GM12878 (cell line): Measurements from ENCODE around the gene DAGLA. TPM values are rescaled to one million over a fixed set of nuclear protein-coding genes. Genes with fewer than 3 reads are reported as not detected.

ENCODE experiments used
- KLF5 ChIP-seq: fragments of 450-650 bp; IDR thresholded peaks from 2 replicates; pipeline ENCODE4 v1.6.1; 2014; ENCODE audit warnings: mild to moderate bottlenecking; ENCODE audit not compliant: partially characterized antibody
- RB1 ChIP-seq: fragments of 450-650 bp; formaldehyde crosslinking; IDR thresholded peaks from 2 replicates; pipeline ENCODE4 v1.6.1; 2017; ENCODE audit warnings: mild to moderate bottlenecking, borderline replicate concordance
- STAT3 ChIP-seq: IDR thresholded peaks from 2 replicates; pipeline ENCODE4 v1.6.1; 2011; ENCODE audit warnings: low read depth, low read length, improper control_type of control experiment
- ZNF274 ChIP-seq: IDR thresholded peaks from one replicate; pipeline ENCODE4 v1.8.0; 2011; ENCODE audit not compliant: insufficient read length, insufficient read depth
- polyA plus RNA-seq, 11 experiments: library from polyadenylated mRNA; depleted of rRNA in 4 of 11; unstranded in 6 of 11; stranded (reverse) in 5 of 11; fragments of >200 nt; fragmentation: Nextera tagmentation in 4 of 11; fragmentation: Illumina TruSeq in 1 of 11; extraction: Ambion mirVana in 4 of 11; extraction: Trizol in 1 of 11; gene quantifications; 1 replicate in 1 of 11; 2 replicates in 10 of 11; pipeline versions ENCODE4 v1.2.1 to v1.2.3, GENCODE V29; 2011 to 2016; ENCODE audit warnings: inconsistent platforms in 2 of 11, missing spikeins in 2 of 11, low read depth in 1 of 11
- total RNA-seq, 4 experiments: library from RNA; depleted of rRNA in 3 of 4; stranded (reverse); fragments of >200 nt in 3 of 4; fragmentation: Illumina TruSeq in 1 of 4; extraction: Trizol in 1 of 4; gene quantifications; 2 replicates each; pipeline versions ENCODE4 v1.2.1 to v1.2.3, GENCODE V29; 2013 to 2021
- TF ChIP-seq, protein P1 (sequence below), 3 experiments: IDR thresholded peaks in 2 of 3; conservative IDR thresholded peaks in 1 of 3; 2 replicates each; pipeline ENCODE4 v1.5.1; 2011; ENCODE audit warnings: low read depth in 3 of 3, low read length in 3 of 3, mild to moderate bottlenecking in 3 of 3, control low read depth in 2 of 3, moderate library complexity in 2 of 3, inconsistent platforms in 1 of 3, mixed read lengths in 1 of 3; ENCODE audit not compliant: control insufficient read depth in 2 of 3, insufficient read depth in 1 of 3; ENCODE audit errors: extremely low read depth in 1 of 3
- TF ChIP-seq, protein P2 (sequence below): IDR thresholded peaks from 2 replicates; pipeline ENCODE4 v1.6.1; 2012; ENCODE audit warnings: mild to moderate bottlenecking, low read depth, low read length
- TF ChIP-seq, protein P3 (sequence below): fragments of 150-350 bp; IDR thresholded peaks from 2 replicates; pipeline ENCODE4 v1.6.1; 2016; ENCODE audit warnings: low read depth, low read length

Gene DAGLA
- total and polyA plus RNA-seq, 10 of the 15 experiments (the other 5 are each of a cell fraction or from before 2014, with no cell fraction given), result 0.05 TPM; not detected in 9

- TF ChIP-seq, protein P1, sequence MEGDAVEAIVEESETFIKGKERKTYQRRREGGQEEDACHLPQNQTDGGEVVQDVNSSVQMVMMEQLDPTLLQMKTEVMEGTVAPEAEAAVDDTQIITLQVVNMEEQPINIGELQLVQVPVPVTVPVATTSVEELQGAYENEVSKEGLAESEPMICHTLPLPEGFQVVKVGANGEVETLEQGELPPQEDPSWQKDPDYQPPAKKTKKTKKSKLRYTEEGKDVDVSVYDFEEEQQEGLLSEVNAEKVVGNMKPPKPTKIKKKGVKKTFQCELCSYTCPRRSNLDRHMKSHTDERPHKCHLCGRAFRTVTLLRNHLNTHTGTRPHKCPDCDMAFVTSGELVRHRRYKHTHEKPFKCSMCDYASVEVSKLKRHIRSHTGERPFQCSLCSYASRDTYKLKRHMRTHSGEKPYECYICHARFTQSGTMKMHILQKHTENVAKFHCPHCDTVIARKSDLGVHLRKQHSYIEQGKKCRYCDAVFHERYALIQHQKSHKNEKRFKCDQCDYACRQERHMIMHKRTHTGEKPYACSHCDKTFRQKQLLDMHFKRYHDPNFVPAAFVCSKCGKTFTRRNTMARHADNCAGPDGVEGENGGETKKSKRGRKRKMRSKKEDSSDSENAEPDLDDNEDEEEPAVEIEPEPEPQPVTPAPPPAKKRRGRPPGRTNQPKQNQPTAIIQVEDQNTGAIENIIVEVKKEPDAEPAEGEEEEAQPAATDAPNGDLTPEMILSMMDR (IDR thresholded peaks at IDR 0.05 in 2 of 3, conservative IDR thresholded peaks at IDR 0.05 in 1 of 3; ENCODE audit: control insufficient read depth in 2 of 3, extremely low read depth in 1 of 3, insufficient read depth in 1 of 3, low read depth in 3 of 3, low read length in 3 of 3), result no peak
- no peak for TF ChIP-seq STAT3
- TF ChIP-seq, protein P2, sequence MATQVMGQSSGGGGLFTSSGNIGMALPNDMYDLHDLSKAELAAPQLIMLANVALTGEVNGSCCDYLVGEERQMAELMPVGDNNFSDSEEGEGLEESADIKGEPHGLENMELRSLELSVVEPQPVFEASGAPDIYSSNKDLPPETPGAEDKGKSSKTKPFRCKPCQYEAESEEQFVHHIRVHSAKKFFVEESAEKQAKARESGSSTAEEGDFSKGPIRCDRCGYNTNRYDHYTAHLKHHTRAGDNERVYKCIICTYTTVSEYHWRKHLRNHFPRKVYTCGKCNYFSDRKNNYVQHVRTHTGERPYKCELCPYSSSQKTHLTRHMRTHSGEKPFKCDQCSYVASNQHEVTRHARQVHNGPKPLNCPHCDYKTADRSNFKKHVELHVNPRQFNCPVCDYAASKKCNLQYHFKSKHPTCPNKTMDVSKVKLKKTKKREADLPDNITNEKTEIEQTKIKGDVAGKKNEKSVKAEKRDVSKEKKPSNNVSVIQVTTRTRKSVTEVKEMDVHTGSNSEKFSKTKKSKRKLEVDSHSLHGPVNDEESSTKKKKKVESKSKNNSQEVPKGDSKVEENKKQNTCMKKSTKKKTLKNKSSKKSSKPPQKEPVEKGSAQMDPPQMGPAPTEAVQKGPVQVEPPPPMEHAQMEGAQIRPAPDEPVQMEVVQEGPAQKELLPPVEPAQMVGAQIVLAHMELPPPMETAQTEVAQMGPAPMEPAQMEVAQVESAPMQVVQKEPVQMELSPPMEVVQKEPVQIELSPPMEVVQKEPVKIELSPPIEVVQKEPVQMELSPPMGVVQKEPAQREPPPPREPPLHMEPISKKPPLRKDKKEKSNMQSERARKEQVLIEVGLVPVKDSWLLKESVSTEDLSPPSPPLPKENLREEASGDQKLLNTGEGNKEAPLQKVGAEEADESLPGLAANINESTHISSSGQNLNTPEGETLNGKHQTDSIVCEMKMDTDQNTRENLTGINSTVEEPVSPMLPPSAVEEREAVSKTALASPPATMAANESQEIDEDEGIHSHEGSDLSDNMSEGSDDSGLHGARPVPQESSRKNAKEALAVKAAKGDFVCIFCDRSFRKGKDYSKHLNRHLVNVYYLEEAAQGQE, result no peak
- TF ChIP-seq ZNF274, result no peak
- TF ChIP-seq, protein P3, sequence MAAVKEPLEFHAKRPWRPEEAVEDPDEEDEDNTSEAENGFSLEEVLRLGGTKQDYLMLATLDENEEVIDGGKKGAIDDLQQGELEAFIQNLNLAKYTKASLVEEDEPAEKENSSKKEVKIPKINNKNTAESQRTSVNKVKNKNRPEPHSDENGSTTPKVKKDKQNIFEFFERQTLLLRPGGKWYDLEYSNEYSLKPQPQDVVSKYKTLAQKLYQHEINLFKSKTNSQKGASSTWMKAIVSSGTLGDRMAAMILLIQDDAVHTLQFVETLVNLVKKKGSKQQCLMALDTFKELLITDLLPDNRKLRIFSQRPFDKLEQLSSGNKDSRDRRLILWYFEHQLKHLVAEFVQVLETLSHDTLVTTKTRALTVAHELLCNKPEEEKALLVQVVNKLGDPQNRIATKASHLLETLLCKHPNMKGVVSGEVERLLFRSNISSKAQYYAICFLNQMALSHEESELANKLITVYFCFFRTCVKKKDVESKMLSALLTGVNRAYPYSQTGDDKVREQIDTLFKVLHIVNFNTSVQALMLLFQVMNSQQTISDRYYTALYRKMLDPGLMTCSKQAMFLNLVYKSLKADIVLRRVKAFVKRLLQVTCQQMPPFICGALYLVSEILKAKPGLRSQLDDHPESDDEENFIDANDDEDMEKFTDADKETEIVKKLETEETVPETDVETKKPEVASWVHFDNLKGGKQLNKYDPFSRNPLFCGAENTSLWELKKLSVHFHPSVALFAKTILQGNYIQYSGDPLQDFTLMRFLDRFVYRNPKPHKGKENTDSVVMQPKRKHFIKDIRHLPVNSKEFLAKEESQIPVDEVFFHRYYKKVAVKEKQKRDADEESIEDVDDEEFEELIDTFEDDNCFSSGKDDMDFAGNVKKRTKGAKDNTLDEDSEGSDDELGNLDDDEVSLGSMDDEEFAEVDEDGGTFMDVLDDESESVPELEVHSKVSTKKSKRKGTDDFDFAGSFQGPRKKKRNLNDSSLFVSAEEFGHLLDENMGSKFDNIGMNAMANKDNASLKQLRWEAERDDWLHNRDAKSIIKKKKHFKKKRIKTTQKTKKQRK, result no peak
- no peak for TF ChIP-seq KLF5
- TF ChIP-seq RB1, result no peak
These were observed 104.3 kb downstream of the DAGLA start (continued) for GRCh38 chr11:61784506-61784805.
